Esophagus muscularis mucosa (tissue), 4 donors: ENCODE measurements around the gene FRMD4A. TPM values are rescaled to one million over a fixed set of nuclear protein-coding genes. Genes with fewer than 3 reads are reported as not detected.

Source experiments
- DNase-seq: peaks from one replicate; pipeline ENCODE4 v3.0.0-alpha.2; 2017; ENCODE audit errors: extremely low spot score
- H3K27ac ChIP-seq, 4 donors: fragments of 200-600 bp; sonication (generic); replicated peaks in 1 of 4; 1 replicate in 3 of 4; 2 replicates in 1 of 4; pipeline ENCODE4 v1.5.1; 2016 to 2019; ENCODE audit warnings: mild to moderate bottlenecking in 1 of 4
- H3K27me3 ChIP-seq, 4 donors: fragments of 200-600 bp; sonication (generic); one replicate each; pipeline versions ENCODE4 v1.5.1 to v1.6.0; 2016 to 2019
- H3K36me3 ChIP-seq, 4 donors: fragments of 200-600 bp; sonication (generic); one replicate each; pipeline ENCODE4 v1.5.1; 2016 to 2019
- H3K4me1 ChIP-seq, 4 donors: fragments of 200-600 bp; sonication (generic); one replicate each; pipeline ENCODE4 v1.5.1; 2016 to 2019
- H3K4me3 ChIP-seq, 4 donors: fragments of 200-600 bp; sonication (generic); 1 replicate in 2 of 4; 2 replicates in 2 of 4; pipeline ENCODE4 v1.5.1; 2016 to 2019; ENCODE audit warnings: mild to moderate bottlenecking in 4 of 4, moderate library complexity in 1 of 4
- H3K9me3 ChIP-seq, 4 donors: fragments of 200-600 bp; sonication (generic); 1 replicate in 3 of 4; 2 replicates in 1 of 4; pipeline ENCODE4 v1.5.1; 2016 to 2019
- EP300 ChIP-seq: sonication (generic); formaldehyde crosslinking; IDR thresholded peaks from one replicate; pipeline ENCODE4 v1.6.1; 2017; ENCODE audit warnings: antibody characterized with exemption
- POLR2A ChIP-seq: fragments of 450-650 bp; IDR thresholded peaks from one replicate; pipeline ENCODE4 v1.6.1; 2017; ENCODE audit warnings: antibody characterized with exemption, moderate library complexity, mild to moderate bottlenecking, low read depth
- POLR2AphosphoS5 ChIP-seq, 2 donors: sonication (generic); formaldehyde crosslinking; IDR thresholded peaks; one replicate each; pipeline ENCODE4 v1.6.1; 2017; ENCODE audit warnings: antibody characterized with exemption in 2 of 2
- WGBS: methylation state at CpG from one replicate; pipeline ENCODE4 v1.1.5; 2018; 5-methylcytosine and 5-hydroxymethylcytosine counted together
- intact Hi-C: fragments of 100-400 bp; cut with DNase I; formaldehyde crosslinking; loops from one replicate; pipeline ENCODE4 v1.15.1; 2023
- total RNA-seq, 4 donors: library from RNA; depleted of rRNA; stranded (reverse); fragments of >200 nt; gene quantifications; one replicate each; pipeline versions ENCODE4 v1.1.0 to v1.2.1, GENCODE V29; 2016
- TF ChIP-seq, protein P1 (sequence below), 3 experiments: fragments of 200-600 bp in 2 of 3; fragments of 450-650 bp in 1 of 3; sonication (generic) in 2 of 3; IDR thresholded peaks; one replicate each; pipeline ENCODE4 v1.5.1; 2017 to 2019; ENCODE audit warnings: antibody characterized with exemption in 3 of 3, mild to moderate bottlenecking in 2 of 3, moderate library complexity in 1 of 3

FRMD4A gene
- total RNA-seq, 4 donors from 2014 or later, result 17.0 to 28.8 (median 21.8) TPM

DNA sequence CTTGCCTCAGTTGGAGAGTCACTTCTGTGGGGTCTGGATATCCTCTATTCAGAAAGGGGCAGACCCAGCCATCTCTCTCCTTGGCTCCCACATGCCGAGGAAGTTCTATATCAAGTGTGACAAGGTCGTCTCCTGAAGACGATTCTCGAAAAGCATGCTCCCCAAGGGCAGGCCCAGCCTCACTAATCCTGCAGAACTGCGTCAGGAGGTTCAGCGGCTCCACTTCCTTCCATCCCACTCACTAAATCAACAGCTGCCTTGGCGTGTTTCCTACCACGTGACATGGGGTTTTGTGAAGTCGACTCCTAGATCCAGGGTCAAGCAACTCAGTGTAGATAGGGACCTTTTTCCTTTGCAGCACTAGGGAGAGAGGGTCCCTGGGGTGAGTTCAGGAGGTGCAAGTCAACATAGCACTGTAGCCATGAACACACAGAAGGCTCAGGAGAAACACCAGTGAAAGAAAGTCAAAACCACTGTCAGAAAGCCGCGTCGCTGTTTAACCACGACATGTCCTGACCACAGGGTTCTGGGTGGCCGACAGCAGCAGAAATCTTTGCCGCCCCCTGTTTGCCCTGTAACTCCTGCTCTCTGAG, 587.5 kb downstream of the FRMD4A start:
- H3K36me3 ChIP-seq, result peaks cover 0 to 42% (median 16%) of the 10 kb centered on the region in 4 donors
- no peak overlapping the region for H3K27ac ChIP-seq
- 77% methylated on average over 15 of the region's 15 CpGs for WGBS
- H3K9me3 ChIP-seq, result no peaks in the 10 kb centered on the region
- DNase-seq, result no peak
- H3K4me3 ChIP-seq, result no peak overlapping the region
- intact Hi-C loops, result no loop called here
- no peaks in the 10 kb centered on the region for H3K4me1 ChIP-seq
- no peaks in the 10 kb centered on the region for H3K27me3 ChIP-seq
- TF ChIP-seq EP300 (no peak), POLR2AphosphoS5 (IDR thresholded peaks at IDR 0.05) (no peak), POLR2A (no peak)
- TF ChIP-seq, protein P1, sequence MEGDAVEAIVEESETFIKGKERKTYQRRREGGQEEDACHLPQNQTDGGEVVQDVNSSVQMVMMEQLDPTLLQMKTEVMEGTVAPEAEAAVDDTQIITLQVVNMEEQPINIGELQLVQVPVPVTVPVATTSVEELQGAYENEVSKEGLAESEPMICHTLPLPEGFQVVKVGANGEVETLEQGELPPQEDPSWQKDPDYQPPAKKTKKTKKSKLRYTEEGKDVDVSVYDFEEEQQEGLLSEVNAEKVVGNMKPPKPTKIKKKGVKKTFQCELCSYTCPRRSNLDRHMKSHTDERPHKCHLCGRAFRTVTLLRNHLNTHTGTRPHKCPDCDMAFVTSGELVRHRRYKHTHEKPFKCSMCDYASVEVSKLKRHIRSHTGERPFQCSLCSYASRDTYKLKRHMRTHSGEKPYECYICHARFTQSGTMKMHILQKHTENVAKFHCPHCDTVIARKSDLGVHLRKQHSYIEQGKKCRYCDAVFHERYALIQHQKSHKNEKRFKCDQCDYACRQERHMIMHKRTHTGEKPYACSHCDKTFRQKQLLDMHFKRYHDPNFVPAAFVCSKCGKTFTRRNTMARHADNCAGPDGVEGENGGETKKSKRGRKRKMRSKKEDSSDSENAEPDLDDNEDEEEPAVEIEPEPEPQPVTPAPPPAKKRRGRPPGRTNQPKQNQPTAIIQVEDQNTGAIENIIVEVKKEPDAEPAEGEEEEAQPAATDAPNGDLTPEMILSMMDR (IDR thresholded peaks at IDR 0.05), result no peak

DNA sequence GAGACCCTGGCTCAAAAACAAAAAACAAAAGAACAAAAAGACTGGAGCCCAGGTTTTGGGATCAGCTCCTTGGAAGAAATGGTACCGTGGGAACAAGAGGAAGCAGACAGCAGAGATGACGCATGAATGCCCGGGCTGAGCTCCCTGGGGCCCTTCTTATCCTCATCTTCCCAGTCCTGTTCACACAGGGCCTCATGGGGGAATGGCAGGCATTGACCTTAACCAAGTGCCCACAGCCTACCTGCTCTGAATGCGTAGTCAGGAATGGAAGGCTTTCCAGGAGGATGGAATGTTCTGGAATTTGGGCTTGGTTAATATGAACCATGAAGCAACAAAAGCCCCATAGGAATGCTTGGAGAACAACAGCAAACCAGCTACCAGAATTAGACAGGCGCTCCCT, 589.3 kb downstream of the FRMD4A start:
- Histone ChIP-seq H3K27ac (no peak overlapping the region), H3K4me1 (no peaks in the 10 kb centered on the region), H3K9me3 (no peaks in the 10 kb centered on the region), H3K4me3 (no peak overlapping the region), H3K36me3 (peaks cover 0 to 42% (median 26%) of the 10 kb centered on the region in 4 donors), H3K27me3 (no peaks in the 10 kb centered on the region)
- 96% methylated on average over 5 of the region's 5 CpGs for WGBS
- intact Hi-C loops, result no loop called here
- no peak for TF ChIP-seq EP300
- no peak for TF ChIP-seq POLR2AphosphoS5 (IDR thresholded peaks at IDR 0.05)
- TF ChIP-seq, protein P1 (IDR thresholded peaks at IDR 0.05), result no peak
- TF ChIP-seq POLR2A, result no peak
- no peak for DNase-seq

DNA sequence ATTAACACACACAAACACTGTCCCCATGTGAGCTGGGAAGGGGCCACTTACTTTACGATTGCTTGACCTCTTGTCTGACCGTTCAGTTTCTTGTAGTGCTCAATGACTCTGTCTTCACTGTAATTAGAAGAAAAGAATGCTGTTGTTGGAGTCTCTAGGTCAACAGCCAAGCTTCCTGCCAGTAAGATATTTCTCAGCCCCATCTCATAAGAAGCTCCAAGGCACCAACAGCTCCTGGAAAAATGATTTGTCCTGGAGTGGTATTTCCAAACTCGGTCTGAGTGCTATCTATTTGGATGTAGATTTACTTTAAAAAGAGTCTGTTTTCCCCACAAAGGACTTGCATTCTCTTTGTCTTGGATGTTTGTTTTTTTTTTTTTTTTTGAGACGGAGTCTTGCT, 590.3 kb downstream of the FRMD4A start:
- WGBS, result 87% methylated on average over 4 of the region's 4 CpGs
- Histone ChIP-seq H3K4me1 (no peaks in the 10 kb centered on the region), H3K4me3 (no peak overlapping the region), H3K36me3 (peaks cover 0 to 42% (median 27%) of the 10 kb centered on the region in 4 donors), H3K9me3 (no peaks in the 10 kb centered on the region), H3K27ac (no peak overlapping the region), H3K27me3 (no peaks in the 10 kb centered on the region)
- TF ChIP-seq POLR2A (no peak), POLR2AphosphoS5 (IDR thresholded peaks at IDR 0.05) (no peak), EP300 (no peak)
- TF ChIP-seq, protein P1 (IDR thresholded peaks at IDR 0.05), result no peak
- intact Hi-C loops, result no loop called here
- no peak for DNase-seq

DNA sequence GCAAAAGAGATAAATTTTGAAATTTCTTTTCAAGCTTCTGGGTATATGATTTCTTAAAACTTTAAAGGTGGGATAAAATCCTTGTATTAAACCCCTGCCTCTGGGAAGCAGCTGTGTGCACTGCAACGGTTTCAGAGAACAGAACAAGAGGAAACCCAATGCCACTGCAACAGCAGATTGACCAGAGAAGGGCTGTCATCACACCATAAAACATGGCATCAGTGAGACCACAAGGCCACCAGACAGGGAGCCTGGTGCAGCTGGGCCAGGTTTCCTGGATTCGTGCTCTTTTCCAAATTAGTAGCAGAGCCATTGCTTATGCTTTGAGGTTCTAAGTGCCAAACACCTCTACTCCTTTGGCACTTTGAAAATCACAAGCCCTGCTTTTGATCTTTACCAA, 591.5 kb downstream of the FRMD4A start:
- intact Hi-C loops, result no loop called here
- 72% methylated on average over 2 of the region's 2 CpGs for WGBS
- Histone ChIP-seq H3K27me3 (no peaks in the 10 kb centered on the region), H3K4me3 (no peak overlapping the region), H3K9me3 (no peaks in the 10 kb centered on the region), H3K27ac (no peak overlapping the region), H3K4me1 (no peaks in the 10 kb centered on the region), H3K36me3 (peaks cover 0 to 42% (median 27%) of the 10 kb centered on the region in 4 donors)
- DNase-seq, result no peak
- TF ChIP-seq, protein P1 (IDR thresholded peaks at IDR 0.05), result no peak
- no peak for TF ChIP-seq POLR2AphosphoS5 (IDR thresholded peaks at IDR 0.05)
- no peak for TF ChIP-seq EP300
- no peak for TF ChIP-seq POLR2A

DNA sequence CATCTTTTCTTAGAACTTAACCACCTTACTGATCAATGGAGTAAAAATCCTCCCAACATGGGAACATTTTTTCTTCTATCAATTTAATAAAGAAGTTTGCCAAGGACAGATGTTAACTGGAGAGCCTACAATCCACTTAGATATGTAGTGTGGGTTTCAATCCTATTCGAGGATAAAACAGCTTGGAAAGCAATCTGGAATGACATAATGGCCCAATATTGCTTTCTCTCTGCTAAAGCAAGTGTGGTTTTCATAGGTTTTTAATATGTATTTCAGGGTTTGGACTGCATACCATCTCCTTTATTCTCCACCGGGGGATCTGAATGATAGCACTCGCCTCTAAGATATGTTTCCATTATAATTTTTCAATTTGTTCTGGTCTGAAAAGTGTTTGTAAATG, 594.2 kb downstream of the FRMD4A start:
- Histone ChIP-seq H3K4me1 (no peaks in the 10 kb centered on the region), H3K9me3 (no peaks in the 10 kb centered on the region), H3K27me3 (no peaks in the 10 kb centered on the region), H3K36me3 (peaks cover 0 to 60% (median 38%) of the 10 kb centered on the region in 4 donors), H3K4me3 (no peak overlapping the region), H3K27ac (no peak overlapping the region)
- 78% methylated on average over 3 of the region's 3 CpGs for WGBS
- no peak for DNase-seq
- intact Hi-C loops, result no loop called here
- no peak for TF ChIP-seq POLR2A
- no peak for TF ChIP-seq EP300
- TF ChIP-seq, protein P1 (IDR thresholded peaks at IDR 0.05), result no peak
- TF ChIP-seq POLR2AphosphoS5 (IDR thresholded peaks at IDR 0.05), result no peak
